Jurkat, Clone E6-1 (cell line): Measurements from ENCODE around the gene FLII.
A peak's percentile ranks its signal among the peaks of the same experiment; 100 is the strongest.
"Not testable (repeated sequence)": the region's sequence is repeated elsewhere in the genome, so short reads cannot be mapped to it uniquely, and the experiment has no call there.

Experiments used
- DNase-seq: peaks from one replicate; pipeline ENCODE4 v3.0.0-alpha.2; 2011; ENCODE audit warnings: low read depth, low spot score
- H3K4me3 ChIP-seq: 2 replicates; pipeline ENCODE4 v1.5.1; 2011; ENCODE audit warnings: mild to moderate bottlenecking, low read length, control low read depth, moderate library complexity

The FLII gene

DNA sequence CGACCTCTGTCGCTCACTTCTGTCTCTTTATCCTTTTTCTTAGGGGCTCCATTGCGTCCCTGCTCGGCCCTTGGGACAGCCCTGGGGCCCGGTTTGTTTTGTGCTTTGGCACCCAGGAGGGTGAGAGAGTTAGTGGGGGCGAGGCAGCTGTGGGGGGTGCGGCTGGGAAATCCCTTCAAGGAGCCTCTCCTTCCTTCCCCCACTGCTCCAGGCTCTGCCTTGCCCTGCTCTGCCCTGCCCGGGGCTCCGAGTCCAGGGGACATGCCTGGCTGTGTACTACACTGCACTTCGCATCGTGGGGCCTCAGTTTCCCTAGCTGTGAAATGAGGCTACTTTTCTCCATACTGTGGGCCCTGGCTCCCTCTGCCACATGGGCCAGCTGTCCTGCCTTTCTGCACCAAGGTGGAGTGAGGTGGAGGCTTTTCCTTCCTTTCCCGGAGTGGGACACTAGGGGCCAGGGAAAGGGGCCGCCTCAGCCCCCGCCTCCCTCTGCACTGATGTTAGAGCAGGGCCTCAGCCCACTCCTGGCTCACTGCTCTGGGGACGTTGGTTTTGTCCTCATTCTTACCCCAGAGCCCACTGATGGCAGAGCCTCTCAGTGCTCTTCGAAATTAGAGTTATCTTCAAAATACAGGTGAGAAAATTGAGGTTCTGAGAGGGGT lies 32.1 kb downstream of the FLII start:
- peak overlapping the region; percentile 70 for H3K4me3 ChIP-seq
- DNase-seq: no peak

DNA sequence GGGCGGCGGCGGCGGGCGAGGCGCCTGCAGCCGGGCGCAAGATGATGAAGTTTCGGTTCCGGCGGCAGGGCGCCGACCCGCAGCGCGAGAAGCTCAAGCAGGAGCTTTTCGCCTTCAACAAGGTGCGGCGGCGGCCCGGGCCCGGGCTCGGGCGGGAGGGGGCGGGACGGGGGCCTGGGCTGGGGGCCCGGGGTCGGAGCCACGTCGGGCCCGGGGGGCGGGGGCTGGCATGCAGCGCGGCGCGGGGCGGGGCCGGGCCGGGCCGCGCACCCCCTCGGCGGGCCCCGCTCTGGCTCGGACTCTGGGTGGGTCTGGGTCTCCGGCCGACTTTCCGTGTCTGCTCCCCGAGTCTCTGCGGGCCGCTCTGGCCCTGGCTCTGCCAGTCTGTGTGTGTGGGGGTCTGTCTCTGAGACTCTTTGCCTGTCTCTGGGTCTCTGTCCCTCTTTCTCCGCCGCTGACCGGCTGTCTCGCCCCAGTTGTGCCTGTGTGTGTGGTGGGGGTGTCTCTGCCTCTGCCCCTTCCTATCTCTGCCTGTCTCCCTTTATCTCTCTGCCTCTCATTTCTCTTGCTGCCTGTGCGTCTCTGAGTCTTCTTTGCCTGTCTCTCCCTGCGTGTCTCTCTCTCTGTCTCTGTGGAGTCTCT lies 32.8 kb downstream of the FLII start:
- peak overlapping the region; percentile 70 for H3K4me3 ChIP-seq
- DNase-seq: no peak

DNA sequence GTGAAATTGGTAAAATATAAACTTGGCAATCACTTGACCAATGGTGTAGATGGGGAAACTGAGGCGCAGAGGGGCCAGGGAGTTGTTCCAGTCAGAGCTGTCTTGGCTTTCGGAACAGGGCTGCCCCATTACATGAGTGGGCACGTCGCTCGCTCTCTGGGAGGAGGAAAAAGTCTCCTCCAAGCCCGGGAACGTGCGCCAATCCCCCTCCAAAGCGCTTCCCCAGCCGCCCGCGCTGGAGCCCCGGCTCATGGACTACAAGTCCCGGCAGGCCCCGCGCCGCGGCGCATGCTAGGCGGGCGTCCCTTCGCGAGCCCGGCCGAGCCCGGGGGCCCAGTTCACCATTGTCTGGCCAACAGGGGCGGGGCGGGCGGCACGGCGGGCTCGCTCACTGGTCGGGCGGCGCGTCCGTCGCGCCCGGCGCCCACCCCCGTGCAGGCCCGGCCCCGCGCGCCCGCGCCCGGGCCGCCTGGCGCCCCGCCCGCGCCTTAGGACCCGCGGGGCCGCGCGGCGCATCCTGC lies 33.4 kb downstream of the FLII start, which contains the start of gene LLGL1:
Gene LLGL1 (plus strand): TSS at position 515 of the 521 bp plus-strand sequence. CDS start 48 bp downstream, outside the sequence.
- H3K4me3 ChIP-seq: peak within 1 kb of the TSS; percentile 70
- DNase-seq: peak; percentile 90

DNA sequence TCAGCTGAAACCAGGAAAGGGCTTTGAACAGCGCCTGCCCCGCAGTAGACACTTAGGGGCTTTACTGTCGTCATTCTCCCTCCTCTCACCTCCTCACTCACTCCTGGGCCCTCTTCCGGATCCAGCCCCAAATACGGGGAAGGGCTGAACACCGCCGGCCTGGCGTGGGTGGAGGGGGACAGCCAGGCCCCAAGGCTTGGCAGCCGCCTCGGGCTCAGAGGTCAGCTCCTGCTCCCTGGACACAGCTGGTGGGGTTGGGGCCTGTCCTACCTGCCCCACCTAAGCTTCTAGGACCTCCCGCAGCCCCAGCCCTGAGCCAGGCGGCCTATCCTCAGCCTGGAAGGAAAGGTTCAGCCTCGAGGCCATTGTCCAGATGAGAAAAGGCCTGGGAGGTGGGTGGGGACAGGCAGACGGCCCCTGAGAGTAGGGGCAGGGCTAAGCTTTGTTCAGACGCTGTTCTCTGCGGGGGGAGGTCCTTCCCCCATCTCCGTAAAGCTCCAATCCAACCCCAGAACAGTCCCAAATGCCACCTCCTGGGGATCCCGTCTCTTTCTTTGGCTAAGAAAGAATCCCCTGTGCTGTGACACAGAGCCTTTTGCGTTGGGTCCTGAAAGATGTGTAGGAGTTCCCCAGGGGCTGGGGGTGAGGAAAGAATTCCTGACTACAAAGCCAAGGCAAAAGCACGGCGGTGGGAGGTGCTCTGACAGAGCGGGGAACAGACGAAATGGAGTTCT lies 34.0 kb downstream of the FLII start:
- peak overlapping the region; percentile 55 for H3K4me3 ChIP-seq
- no peak for DNase-seq

DNA sequence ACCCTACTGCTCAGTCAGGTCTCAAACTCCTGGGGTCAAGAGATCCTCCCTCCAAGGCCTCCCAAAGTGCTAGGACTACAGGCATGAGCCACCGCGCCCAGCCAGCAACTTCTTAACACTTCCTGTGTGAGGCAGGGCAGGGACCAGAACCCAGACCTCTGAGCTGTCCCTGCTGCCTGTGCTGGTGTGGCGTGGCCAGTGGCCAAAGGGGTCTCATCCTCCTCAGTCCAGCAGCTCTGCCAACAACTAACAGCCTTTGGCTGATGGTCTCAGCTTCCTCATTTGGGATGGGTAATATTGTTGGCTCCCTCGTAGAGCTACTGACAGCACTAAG lies 34.5 kb downstream of the FLII start:
- DNase-seq: no peak
- no peak overlapping the region for H3K4me3 ChIP-seq

DNA sequence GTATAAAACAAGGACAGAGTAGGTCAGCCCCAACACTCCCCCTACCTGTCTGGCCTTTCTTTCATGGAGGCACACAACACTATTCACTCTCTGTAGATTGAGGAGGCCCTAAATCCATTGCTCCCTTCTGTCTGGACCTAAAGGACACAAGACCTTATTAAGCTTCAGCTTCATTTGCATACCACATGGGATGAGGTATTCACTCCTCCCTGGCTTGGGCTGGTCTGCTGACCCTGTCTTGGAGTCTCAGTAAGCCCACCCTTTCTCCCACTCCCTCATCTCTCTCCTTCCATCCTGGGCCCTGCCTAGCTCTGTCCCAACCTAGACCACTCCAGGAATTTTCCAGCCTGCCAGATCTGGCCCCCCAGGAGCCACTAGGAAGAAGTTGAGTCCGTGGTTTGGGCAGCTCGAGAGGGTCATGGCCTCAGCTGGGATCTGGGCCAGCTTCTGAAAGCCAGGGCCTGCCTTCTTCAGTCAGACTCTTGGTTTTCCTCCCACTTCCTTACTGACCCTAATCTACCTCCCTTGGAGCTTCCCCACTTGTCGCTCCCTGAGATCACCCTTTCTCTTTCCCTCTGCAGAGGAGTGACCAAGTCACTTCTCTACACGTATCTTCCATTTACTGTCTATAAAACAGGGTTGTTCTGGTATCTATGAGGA lies 39.7 kb downstream of the FLII start:
- DNase-seq: no peak
- no peak overlapping the region for H3K4me3 ChIP-seq

DNA sequence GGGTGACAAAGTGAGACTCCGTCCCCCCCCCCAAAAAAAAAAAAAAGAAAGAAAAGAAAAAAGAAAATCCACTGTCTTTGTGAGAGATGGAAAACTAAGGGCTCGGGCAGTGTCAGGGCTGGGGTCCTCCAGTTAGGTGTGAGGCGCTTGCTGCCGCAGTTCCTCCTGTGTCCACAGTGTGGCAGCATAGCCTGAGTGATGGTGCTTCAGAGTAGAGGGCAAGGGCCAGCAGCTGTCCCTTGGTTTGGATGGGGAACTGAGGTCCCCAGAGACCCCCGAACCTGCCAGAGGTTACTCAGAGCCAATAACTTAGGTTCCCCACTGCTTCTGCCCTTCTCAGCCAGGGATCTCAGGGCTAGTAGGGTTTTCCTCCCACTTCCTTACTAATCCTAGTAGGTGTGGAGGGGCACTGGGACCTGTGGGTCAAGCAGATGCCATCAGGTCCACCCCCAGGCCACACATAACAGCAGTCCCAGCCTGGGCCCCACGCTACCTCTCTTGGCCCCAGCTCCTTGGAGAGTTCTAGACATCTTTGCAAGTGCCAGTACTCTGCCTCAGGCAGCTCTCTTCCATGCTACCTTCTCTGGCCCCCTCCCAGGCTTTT lies 41.0 kb downstream of the FLII start:
- H3K4me3 ChIP-seq: no peak overlapping the region
- DNase-seq: peak; percentile 32

DNA sequence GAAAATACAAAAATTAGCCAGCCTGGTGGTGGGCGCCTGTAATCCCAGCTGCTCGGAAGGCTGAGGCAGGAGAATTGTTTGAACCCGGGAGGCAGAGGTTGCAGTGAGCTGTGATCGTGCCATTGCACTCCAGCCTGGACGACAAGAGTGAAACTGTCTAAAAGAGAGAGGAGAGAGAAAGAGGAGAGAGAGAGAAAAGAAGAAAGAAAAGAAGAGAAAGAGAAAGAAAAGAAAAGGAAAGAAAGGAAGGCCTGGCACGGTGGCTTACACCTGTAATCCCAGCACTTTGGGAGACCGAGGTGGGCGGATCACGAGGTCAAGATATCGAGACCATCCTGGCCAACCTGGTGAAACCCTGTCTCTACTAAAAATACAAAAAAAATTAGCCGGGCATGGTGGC lies 41.6 kb downstream of the FLII start:
- H3K4me3 ChIP-seq, DNase-seq: not testable (repeated sequence)

DNA sequence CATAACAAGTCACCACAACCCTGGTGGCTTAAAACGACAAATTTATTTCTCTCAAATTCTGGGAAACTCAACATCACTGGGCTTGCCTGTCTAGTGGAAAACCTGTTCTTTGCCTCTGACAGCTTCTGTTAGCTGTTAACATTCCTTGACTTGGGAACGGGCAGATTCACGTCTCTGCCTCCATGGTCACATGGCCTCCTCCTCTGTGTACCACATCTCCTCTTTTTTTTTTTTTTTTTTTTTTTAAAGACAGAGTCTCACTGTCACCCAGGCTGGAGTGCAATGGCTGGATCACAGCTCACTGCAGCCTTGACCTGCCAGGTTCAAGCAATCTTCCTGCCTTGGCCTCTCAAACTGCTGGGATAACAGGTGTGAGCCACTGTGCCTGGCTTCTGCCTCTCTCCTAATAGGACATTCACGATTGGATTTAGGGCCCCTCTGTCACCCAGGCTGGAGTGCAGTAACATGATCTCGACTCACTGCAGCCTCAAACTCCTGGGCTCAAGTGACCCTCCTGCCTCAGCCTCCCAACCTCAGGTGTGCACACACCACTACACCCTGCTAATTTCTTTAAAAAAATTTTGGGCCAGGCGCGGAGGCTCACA lies 44.8 kb downstream of the FLII start:
- DNase-seq: no peak
- H3K4me3 ChIP-seq: no peak overlapping the region

DNA sequence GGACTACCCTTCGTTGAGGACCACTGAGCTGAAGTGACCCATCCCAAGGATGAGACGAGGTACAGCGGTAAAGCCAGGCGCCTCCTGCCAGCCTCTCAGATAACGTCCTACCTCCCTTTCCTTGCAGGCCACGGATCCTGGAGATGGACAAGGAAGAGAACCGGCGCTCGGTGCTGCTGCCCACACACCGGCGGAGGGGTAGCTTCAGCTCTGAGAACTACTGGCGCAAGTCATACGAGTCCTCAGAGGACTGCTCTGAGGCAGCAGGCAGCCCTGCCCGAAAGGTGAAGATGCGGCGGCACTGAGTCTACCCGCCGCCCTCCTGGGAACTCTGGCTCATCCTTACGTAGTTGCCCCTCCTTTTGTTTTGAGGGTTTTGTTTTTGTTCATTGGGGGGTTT lies 50.4 kb downstream of the FLII start:
- H3K4me3 ChIP-seq: no peak overlapping the region
- no peak for DNase-seq

DNA sequence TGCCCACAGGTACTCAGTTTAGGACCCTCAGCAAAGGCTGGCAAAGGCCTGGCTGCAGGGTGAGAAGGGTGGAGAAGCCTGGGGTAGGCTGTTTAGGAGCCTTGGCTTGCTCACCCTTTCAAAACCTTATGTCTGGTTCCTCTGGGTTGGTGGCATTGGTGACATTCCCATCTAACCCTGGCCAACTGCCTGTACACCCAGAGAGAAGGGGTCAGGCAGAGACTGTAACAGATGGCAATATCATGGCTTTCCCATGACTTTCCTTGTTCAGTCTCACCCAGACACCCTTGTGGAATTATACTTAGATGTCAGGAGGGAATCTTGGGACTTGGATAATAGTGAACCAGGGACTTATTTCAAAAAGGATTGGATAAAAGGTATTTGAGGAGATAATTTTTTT lies 51.6 kb downstream of the FLII start:
- H3K4me3 ChIP-seq: no peak overlapping the region
- DNase-seq: no peak

DNA sequence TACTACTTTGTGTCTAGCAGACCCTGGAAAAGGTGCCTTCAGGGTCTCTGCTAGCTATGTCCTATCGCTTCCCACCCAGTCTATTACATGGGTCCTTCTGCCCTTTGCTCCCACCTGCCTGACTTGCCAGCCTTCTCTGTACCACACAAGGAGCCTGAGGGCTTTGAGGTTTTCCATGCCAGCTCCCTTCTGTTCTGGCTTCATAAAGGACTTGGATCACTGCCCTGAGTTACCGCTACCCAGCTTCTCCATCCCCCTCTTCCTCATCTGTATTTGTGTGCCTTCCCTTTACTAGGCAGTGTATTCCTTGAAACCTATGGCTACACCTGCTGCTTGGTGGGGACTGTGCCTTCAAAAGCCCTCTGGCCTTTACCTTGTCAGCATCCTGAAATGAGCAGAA lies 52.7 kb downstream of the FLII start:
- DNase-seq: no peak
- no peak overlapping the region for H3K4me3 ChIP-seq

DNA sequence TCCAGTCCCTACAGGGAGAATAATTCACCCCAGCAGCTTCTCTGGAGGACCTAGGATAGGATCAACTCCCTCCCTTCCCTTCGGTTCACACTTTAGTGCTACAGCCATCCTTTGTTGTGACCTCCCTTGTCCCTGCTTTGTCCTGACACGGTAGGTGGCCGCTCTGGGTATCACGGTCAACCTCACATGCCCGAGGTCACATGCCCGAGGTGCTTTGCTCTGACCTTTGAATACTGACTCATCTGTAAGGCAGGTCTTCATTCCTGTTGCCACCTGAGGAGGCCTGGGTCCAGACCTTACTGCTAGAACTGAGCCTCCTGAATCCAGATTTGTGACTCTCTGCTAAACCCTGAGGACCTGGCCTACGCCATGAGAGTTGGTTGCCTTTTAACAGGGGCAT lies 55.2 kb downstream of the FLII start:
- no peak for DNase-seq
- H3K4me3 ChIP-seq: no peak overlapping the region

DNA sequence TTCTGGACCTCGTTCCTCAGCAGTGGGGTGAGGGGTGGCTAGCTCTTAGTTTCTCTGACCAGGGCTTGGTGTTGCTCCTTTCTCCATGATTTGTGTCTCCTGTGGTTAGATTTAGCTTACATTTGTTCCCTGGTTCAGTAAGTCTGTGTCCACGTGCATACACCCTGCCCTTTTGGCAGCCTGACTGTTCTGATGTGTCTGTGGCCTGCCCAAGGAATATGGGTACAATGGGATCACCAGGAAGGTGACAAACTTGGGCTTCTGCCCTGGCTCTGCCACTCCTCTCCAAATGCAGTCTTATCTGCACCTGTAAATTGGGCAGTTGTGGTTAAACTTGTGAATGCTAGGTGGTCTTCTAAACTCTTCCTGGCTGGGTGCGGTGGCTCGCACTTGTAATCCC lies 57.4 kb downstream of the FLII start:
- no peak overlapping the region for H3K4me3 ChIP-seq
- DNase-seq: no peak

DNA sequence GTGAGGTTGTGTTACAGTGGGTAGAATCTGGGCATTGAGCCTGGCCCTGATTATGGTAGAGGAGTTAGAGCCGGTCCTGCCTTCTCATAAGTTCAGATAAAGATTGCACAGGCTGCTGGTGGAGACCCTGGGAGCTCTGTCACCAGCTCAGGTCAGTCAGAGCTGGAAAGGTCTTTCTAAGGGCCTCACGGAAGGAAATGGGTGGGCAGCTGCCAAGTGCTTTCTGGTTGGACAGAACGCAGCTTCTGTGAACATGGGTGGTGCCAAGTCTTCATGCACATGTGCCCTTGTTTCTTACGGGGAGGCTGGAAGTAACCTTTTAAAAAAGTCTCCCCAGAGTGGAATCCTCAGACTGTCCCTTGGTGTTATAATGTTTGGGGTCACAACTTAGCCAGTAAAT lies 60.0 kb downstream of the FLII start:
- no peak for DNase-seq

DNA sequence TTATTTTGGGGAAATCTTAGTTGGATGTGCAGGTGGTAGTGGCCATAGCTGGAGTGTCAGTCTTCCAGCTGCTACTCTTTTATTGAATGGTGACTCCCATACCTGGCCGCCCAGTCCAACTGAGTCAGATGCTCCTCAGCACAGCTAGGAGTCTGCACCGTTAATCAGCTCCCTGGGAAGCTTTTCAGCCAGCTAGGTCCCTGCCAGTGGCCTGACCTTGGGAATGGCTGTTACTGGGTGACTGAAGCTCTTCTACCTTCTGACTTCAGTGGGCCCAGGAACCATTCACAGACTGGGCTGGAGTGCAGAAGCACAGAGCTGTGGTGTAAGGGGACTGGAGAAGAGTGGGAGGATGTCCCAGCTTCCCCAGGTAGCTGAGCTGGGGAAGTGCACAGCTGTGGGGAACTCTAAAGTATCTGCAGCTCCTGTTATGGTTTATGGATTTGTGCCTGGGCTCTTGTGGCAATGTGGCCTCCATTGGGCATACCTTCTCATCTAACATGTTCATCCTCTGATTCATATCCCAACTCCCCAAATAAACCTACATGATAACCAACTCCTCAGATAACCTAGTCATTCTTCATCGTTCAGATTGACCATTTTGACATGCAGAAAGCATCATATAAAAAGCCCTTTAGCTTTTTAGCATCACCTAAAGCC lies 60.9 kb downstream of the FLII start:
- DNase-seq: no peak
- H3K4me3 ChIP-seq: no peak overlapping the region

More for the DNA sequence above, 60.0 kb downstream of the FLII start:
- no peak overlapping the region for H3K4me3 ChIP-seq

DNA sequence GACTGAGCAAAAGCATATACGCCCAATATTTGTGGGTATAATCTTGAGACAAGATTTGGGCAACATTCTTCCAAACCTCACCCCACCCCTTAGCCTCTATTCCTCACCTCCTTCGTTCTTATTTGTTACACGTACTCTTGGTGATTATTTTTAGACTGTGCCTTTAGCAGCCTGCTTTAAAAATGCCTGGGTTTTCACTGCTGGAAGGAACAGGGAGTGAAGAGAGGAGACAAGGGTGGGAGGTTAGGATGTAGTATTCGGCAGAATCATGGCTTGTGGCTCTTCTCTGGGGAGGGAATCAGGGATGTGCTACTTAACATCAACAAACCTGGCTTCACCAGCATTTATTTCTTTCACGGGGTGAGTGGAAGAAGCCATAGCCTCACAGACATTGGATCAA lies 63.3 kb downstream of the FLII start:
- DNase-seq: no peak

More for the DNA sequence above, 63.3 kb downstream of the FLII start:
- H3K4me3 ChIP-seq: no peak overlapping the region
